GDM1 (cell line): ENCODE results near the gene SAP30BP.

ENCODE experiments used
- DNase-seq: peaks from one replicate; lab custom pipeline; 2025; lab: John Stamatoyannopoulos, UW

SAP30BP gene

GRCh38 chr17:75739174-75739573 lies 72.0 kb downstream of the SAP30BP start:
- DNase-seq = no peak

- no peak for DNase-seq
Observed at GRCh38 chr17:75739801-75740200, 72.7 kb downstream of the SAP30BP start.

DNA sequence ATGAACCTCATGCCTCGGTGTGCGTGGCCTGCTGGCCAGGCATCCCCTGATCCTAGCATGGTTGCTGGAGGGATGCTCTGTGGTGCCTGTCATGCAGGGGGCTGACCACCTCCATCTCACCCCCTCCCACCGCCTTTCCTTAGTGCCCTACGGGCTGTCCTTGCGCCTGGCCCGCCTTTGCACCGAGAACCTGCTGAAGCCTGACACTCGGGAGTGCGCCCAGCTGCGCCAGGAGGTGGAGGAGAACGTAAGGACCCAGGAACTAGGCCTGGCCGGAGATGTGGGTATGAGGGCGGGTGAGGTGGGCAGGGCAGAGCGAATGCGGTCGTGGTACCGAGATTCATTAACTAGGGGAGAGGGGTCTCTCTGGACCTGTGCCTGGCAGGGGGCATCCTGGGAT lies 73.1 kb downstream of the SAP30BP start:
- DNase-seq = no peak

- DNase-seq = no peak
Observed at GRCh38 chr17:75740631-75741077, 73.5 kb downstream of the SAP30BP start.

DNA sequence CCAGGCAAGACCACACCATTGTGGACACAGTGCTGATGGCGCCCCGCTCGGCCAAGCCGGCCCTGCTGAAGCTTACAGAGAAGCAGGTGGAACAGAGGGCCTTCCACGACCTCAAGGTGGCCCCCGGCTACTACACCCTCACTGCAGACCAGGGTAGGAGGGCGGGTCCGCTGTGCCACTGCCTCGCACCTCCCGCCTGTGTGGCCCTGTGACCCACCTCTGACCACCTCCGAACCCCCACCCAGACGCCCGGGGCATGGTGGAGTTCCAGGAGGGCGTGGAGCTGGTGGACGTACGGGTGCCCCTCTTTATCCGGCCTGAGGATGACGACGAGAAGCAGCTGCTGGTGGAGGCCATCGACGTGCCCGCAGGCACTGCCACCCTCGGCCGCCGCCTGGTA lies 75.2 kb downstream of the SAP30BP start:
- DNase-seq = no peak

DNA sequence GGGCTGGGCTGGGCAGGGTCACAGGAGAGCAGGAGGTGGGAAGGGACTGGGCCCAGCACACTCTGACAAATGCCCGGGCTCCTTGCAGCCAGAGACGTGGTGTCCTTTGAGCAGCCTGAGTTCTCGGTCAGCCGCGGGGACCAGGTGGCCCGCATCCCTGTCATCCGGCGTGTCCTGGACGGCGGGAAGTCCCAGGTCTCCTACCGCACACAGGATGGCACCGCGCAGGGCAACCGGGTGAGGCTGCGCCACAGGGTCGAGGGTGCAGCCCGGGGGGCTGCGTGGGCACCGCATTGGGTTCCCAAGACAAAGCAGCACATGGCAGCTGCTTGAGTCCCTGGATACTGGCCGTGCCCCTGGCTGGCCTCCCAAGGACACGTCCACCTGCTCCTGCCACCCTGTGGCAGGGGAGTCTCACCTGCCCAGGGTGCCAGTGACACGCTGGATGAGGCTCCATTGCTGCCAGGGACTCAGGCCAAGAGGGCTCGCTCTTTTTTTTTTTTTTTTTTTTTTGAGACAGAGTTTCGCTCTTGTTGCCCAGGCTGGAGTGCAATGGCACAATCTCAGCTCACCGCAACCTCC lies 76.6 kb downstream of the SAP30BP start:
- no peak for DNase-seq

DNA sequence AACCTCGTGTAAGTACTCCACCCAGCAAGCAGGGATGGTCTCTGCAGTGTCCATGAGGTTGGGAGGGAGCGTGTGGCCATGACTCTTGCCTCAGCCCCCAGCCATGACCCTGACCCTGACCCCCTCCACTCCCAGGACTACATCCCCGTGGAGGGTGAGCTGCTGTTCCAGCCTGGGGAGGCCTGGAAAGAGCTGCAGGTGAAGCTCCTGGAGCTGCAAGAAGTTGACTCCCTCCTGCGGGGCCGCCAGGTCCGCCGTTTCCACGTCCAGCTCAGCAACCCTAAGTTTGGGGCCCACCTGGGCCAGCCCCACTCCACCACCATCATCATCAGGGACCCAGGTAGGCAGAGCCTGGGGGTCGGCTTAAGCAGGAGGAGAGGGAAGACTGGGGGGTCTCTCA lies 81.6 kb downstream of the SAP30BP start:
- DNase-seq = no peak

DNA sequence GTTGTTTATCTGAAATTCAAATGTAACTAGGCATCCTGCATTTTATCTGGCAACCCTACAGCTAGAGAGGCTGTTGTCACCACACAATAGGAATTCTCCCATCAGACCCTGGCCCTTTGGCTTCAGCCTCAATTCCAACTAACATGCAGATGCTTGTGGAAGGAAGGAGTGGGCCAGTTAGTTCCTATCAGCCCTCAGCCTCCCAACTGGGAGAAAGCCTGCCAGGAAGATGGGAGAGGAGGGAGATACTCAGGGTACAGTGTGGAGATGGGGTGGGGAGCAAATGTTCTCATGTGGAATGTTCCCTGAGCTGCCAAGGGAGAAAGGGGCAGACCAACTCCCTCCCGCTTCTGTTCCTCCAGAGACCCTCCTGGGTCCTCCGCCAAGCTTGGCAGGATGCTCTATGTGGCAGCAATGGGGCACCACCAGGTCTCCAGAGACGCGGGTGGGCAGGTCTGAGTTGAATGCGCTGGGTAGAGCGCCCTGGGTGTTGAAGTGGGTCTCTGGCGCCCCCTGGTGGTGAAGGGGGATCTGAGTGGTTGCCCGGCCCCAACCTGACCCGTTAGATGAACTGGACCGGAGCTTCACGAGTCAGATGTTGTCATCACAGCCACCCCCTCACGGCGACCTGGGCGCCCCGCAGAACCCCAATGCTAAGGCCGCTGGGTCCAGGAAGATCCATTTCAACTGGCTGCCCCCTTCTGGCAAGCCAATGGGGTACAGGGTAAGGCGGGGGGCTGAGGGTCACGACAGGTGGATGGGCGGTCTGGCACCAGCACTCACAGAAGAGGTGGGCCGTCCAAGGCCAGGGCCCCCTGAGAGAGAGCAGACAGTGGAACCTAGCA lies 82.6 kb downstream of the SAP30BP start:
- DNase-seq = peak; percentile 51

DNA sequence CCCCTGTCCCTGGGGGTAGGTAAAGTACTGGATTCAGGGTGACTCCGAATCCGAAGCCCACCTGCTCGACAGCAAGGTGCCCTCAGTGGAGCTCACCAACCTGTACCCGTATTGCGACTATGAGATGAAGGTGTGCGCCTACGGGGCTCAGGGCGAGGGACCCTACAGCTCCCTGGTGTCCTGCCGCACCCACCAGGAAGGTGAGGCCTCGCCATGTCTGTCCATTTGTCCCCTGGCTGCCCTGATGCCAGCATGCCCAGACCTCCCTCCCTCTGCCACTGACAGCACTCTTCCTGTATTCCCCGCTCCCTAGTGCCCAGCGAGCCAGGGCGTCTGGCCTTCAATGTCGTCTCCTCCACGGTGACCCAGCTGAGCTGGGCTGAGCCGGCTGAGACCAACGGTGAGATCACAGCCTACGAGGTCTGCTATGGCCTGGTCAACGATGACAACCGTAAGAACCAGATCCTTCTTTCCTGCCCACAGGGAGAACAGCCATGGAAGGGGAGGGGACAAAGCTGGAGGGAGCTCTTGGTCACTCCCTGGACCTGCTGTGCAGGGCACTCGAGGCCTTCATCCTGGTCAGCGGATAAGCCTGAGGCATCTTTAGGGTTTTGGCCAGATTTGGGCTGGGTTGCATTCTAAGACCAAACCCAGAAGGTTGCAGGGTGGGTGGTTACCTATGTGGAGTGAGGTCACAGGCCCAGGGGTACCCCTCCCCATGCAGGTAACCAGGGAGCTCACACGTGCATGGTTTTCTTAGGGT lies 83.7 kb downstream of the SAP30BP start:
- no peak for DNase-seq

- no peak for DNase-seq
Observed at GRCh38 chr17:75751676-75752404, 84.7 kb downstream of the SAP30BP start.

DNA sequence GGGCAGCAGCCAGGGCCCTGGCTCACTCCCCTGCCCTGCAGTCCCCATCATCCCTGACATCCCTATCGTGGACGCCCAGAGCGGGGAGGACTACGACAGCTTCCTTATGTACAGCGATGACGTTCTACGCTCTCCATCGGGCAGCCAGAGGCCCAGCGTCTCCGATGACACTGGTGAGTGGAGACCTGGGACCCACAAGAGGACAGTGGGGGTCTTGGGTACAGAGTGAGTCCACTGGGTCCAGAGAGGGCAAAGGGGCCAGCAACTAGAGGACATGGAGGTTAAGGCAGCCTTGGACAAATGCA lies 85.2 kb downstream of the SAP30BP start:
- no peak for DNase-seq

- no peak for DNase-seq
Observed at GRCh38 chr17:75752802-75753513, 85.8 kb downstream of the SAP30BP start.

DNA sequence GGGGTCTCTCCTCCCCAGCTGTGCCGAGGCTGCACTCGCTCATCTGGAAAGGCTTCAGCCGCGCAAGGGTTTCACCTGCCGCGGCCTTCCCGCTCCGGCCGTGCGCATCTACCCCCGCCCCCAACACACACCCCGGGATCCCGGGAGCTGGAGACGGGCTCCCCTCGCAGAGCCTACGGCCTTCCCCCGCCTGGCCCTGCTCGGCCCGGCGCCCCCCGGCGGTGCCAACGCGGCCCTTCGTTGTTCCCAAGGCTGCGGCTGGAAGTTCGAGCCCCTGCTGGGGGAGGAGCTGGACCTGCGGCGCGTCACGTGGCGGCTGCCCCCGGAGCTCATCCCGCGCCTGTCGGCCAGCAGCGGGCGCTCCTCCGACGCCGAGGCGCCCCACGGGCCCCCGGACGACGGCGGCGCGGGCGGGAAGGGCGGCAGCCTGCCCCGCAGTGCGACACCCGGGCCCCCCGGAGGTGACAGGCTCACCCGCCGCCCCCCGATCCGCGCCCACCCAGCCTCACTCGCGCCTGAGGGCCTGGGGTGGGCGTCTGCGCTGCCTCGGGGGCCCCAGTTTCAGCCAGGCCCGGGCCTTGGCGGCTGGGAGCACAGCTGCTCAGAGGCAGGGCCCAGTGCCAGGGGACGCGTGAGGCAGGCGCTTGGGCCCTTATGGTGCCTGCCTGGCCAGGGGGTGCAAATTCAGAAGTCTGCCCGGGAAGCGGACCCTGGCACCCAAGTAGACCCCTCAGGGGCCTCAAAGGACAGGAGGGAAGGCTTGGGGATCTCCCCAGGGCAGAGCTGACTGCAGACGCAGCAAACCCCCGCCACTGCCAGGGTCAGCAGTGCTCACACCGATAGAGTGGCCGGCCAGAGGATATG lies 86.6 kb downstream of the SAP30BP start:
- DNase-seq = peak; percentile 29

DNA sequence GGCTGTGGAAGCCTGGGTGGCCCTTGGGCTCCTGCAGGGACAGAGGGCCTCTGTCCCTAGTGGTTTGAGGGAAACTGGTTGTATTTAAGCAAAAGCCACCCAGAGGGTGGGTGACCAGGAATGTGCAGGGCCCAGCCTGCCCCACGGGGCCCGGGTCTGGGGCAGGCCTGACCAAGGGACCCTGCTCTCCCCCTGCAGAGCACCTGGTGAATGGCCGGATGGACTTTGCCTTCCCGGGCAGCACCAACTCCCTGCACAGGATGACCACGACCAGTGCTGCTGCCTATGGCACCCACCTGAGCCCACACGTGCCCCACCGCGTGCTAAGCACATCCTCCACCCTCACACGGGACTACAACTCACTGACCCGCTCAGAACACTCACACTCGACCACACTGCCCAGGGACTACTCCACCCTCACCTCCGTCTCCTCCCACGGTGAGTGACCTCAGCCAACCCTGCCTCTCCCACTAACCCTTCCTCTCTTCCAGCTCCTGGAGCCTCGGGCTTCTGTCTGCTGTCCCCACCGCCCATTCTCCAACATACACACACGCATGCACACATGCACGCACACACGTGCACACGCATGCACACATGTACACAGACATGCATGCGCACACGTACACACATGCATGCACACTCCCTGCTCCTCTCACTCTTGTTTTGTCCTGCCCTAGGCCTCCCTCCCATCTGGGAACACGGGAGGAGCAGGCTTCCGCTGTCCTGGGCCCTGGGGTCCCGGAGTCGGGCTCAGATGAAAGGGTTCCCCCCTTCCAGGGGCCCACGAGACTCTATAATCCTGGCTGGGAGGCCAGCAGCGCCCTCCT lies 87.5 kb downstream of the SAP30BP start:
- DNase-seq = no peak

DNA sequence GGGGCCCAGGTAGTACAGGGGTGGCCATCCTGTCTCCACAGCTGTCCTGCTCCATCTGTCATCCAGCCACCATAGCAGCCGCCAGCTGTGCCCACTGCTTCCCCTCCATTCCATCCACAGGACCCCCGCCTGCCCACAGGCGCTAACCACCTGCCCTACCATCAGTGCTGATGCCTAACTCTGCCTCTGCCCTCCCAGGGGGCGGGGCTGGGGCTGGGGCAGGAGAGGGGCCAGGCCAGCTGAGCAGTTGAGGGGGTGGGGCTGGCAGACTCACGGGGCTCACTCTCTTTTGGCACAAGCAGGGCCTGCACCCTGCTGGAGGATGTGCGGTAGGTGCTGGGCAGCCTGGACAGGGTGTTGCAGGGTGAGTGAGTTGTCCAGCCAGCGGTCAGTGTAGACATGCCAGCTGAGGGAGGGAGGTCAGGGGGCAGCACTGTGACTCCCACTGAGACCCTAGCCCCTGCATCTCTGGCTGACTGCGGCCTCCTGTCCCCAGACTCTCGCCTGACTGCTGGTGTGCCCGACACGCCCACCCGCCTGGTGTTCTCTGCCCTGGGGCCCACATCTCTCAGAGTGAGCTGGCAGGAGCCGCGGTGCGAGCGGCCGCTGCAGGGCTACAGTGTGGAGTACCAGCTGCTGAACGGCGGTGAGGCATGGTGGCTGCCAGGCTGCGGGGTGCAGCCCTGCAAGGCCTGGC lies 88.2 kb downstream of the SAP30BP start:
- no peak for DNase-seq

GRCh38 chr17:75755990-75756389 lies 88.9 kb downstream of the SAP30BP start:
- DNase-seq = no peak

- no peak for DNase-seq
Observed at GRCh38 chr17:75756451-75757085, 89.4 kb downstream of the SAP30BP start.

GRCh38 chr17:75757086-75757681 lies 90.0 kb downstream of the SAP30BP start:
- DNase-seq = no peak
